ENCODE results near the gene IARS2. TPM values are rescaled to one million over a fixed set of nuclear protein-coding genes. Genes with fewer than 3 reads are reported as not detected.
"Not testable (repeated sequence)": the region's sequence is repeated elsewhere in the genome, so short reads cannot be mapped to it uniquely, and the experiment has no call there.

Gene IARS2
- total and polyA plus RNA-seq, 2 donors: 50.3 to 71.1 TPM

- no peak for DNase-seq (ENCODE audit: extremely low spot score)
- peaks cover 3% of the 10 kb centered on the region for H3K4me1 ChIP-seq (ENCODE audit: insufficient read depth)
- no peak overlapping the region for H3K4me3 ChIP-seq (ENCODE audit: low read depth, low read length)
- 80% methylated on average over 1 of the region's 1 CpG for WGBS
- no peak overlapping the region for H3K27ac ChIP-seq (ENCODE audit: low read depth)
- H3K36me3 ChIP-seq (ENCODE audit: insufficient read depth): no peaks in the 10 kb centered on the region
Observed at GRCh38 chr1:220164116-220164515, 70.2 kb downstream of the IARS2 start.

- H3K4me1 ChIP-seq (ENCODE audit: insufficient read depth): peaks cover 3% of the 10 kb centered on the region
- H3K36me3 ChIP-seq (ENCODE audit: insufficient read depth): no peaks in the 10 kb centered on the region
- H3K4me3 ChIP-seq (ENCODE audit: low read depth, low read length): no peak overlapping the region
- WGBS: 45% methylated on average over 2 of the region's 2 CpGs
- DNase-seq (ENCODE audit: extremely low spot score): no peak
- H3K27ac ChIP-seq (ENCODE audit: low read depth): no peak overlapping the region
Observed at GRCh38 chr1:220164517-220164916, 70.6 kb downstream of the IARS2 start.

- Histone ChIP-seq H3K27ac (ENCODE audit: low read depth) (no peak overlapping the region), H3K4me1 (ENCODE audit: insufficient read depth) (no peaks in the 10 kb centered on the region), H3K4me3 (ENCODE audit: low read depth, low read length) (no peak overlapping the region), H3K36me3 (ENCODE audit: insufficient read depth) (peaks cover 4% of the 10 kb centered on the region)
- 95% methylated on average over 4 of the region's 4 CpGs for WGBS
- DNase-seq (ENCODE audit: extremely low spot score): no peak
Observed at GRCh38 chr1:220166853-220167252, 72.9 kb downstream of the IARS2 start.

- H3K36me3 ChIP-seq (ENCODE audit: insufficient read depth): not testable (repeated sequence)
Observed at GRCh38 chr1:220169887-220170286, 76.0 kb downstream of the IARS2 start.

GRCh38 chr1:220170836-220171526 lies 77.0 kb downstream of the IARS2 start:
- Histone ChIP-seq H3K36me3 (ENCODE audit: insufficient read depth) (peaks cover 4% of the 10 kb centered on the region), H3K4me1 (ENCODE audit: insufficient read depth) (no peaks in the 10 kb centered on the region), H3K27ac (ENCODE audit: low read depth) (no peak overlapping the region), H3K4me3 (ENCODE audit: low read depth, low read length) (no peak overlapping the region)
- WGBS: 91% methylated on average over 1 of the region's 1 CpG
- no peak for DNase-seq (ENCODE audit: extremely low spot score)

More at GRCh38 chr1:220169887-220170286, 76.0 kb downstream of the IARS2 start:
- not testable (repeated sequence) for DNase-seq (ENCODE audit: extremely low spot score); H3K4me3 ChIP-seq (ENCODE audit: low read depth, low read length); H3K4me1 ChIP-seq (ENCODE audit: insufficient read depth); H3K27ac ChIP-seq (ENCODE audit: low read depth)
- 97% methylated on average over 4 of the region's 4 CpGs for WGBS

GRCh38 chr1:220176540-220176939 lies 82.6 kb downstream of the IARS2 start:
- H3K36me3 ChIP-seq (ENCODE audit: insufficient read depth): peaks cover 2% of the 10 kb centered on the region
- DNase-seq (ENCODE audit: extremely low spot score): no peak
- no peak overlapping the region for H3K27ac ChIP-seq (ENCODE audit: low read depth)
- WGBS: 100% methylated on average over 1 of the region's 1 CpG
- no peaks in the 10 kb centered on the region for H3K4me1 ChIP-seq (ENCODE audit: insufficient read depth)
- no peak overlapping the region for H3K4me3 ChIP-seq (ENCODE audit: low read depth, low read length)

- no peak overlapping the region for H3K27ac ChIP-seq (ENCODE audit: low read depth)
- no peak for DNase-seq (ENCODE audit: extremely low spot score)
- H3K4me3 ChIP-seq (ENCODE audit: low read depth, low read length): no peak overlapping the region
- no peaks in the 10 kb centered on the region for H3K4me1 ChIP-seq (ENCODE audit: insufficient read depth)
- peaks cover 2% of the 10 kb centered on the region for H3K36me3 ChIP-seq (ENCODE audit: insufficient read depth)
- WGBS: 76% methylated on average over 1 of the region's 1 CpG
Observed at GRCh38 chr1:220182111-220182510, 88.2 kb downstream of the IARS2 start.

- WGBS: 53% methylated on average over 2 of the region's 2 CpGs
- Histone ChIP-seq H3K27ac (ENCODE audit: low read depth) (no peak overlapping the region), H3K4me1 (ENCODE audit: insufficient read depth) (no peaks in the 10 kb centered on the region), H3K36me3 (ENCODE audit: insufficient read depth) (peaks cover 6% of the 10 kb centered on the region), H3K4me3 (ENCODE audit: low read depth, low read length) (no peak overlapping the region)
- DNase-seq (ENCODE audit: extremely low spot score): no peak
Observed at GRCh38 chr1:220182656-220183055, 88.7 kb downstream of the IARS2 start.

- H3K36me3 ChIP-seq (ENCODE audit: insufficient read depth): peaks cover 8% of the 10 kb centered on the region
- WGBS: 44% methylated on average over 1 of the region's 1 CpG
Observed at GRCh38 chr1:220184506-220184905, 90.6 kb downstream of the IARS2 start.

GRCh38 chr1:220186752-220187151 lies 92.8 kb downstream of the IARS2 start:
- H3K36me3 ChIP-seq (ENCODE audit: insufficient read depth): peaks cover 7% of the 10 kb centered on the region
- no peak overlapping the region for H3K27ac ChIP-seq (ENCODE audit: low read depth)
- no peaks in the 10 kb centered on the region for H3K4me1 ChIP-seq (ENCODE audit: insufficient read depth)
- WGBS: 95% methylated on average over 2 of the region's 2 CpGs
- no peak for DNase-seq (ENCODE audit: extremely low spot score)
- H3K4me3 ChIP-seq (ENCODE audit: low read depth, low read length): no peak overlapping the region

More at GRCh38 chr1:220184506-220184905, 90.6 kb downstream of the IARS2 start:
- DNase-seq (ENCODE audit: extremely low spot score): no peak
- no peaks in the 10 kb centered on the region for H3K4me1 ChIP-seq (ENCODE audit: insufficient read depth)
- H3K4me3 ChIP-seq (ENCODE audit: low read depth, low read length): no peak overlapping the region
- no peak overlapping the region for H3K27ac ChIP-seq (ENCODE audit: low read depth)

GRCh38 chr1:220188538-220188937 lies 94.6 kb downstream of the IARS2 start:
- Histone ChIP-seq H3K36me3 (ENCODE audit: insufficient read depth) (peaks cover 7% of the 10 kb centered on the region), H3K4me1 (ENCODE audit: insufficient read depth) (no peaks in the 10 kb centered on the region), H3K27ac (ENCODE audit: low read depth) (no peak overlapping the region), H3K4me3 (ENCODE audit: low read depth, low read length) (no peak overlapping the region)
- WGBS: 92% methylated on average over 2 of the region's 2 CpGs
- no peak for DNase-seq (ENCODE audit: extremely low spot score)

GRCh38 chr1:220189750-220190347 lies 95.9 kb downstream of the IARS2 start:
- Histone ChIP-seq H3K36me3 (ENCODE audit: insufficient read depth) (peaks cover 7% of the 10 kb centered on the region), H3K4me3 (ENCODE audit: low read depth, low read length) (no peak overlapping the region), H3K4me1 (ENCODE audit: insufficient read depth) (no peaks in the 10 kb centered on the region), H3K27ac (ENCODE audit: low read depth) (no peak overlapping the region)
- 99% methylated on average over 1 of the region's 1 CpG for WGBS
- DNase-seq (ENCODE audit: extremely low spot score): no peak

- H3K4me3 ChIP-seq (ENCODE audit: low read depth, low read length): no peak overlapping the region
- H3K4me1 ChIP-seq (ENCODE audit: insufficient read depth): no peaks in the 10 kb centered on the region
- no peak for DNase-seq (ENCODE audit: extremely low spot score)
- H3K27ac ChIP-seq (ENCODE audit: low read depth): no peak overlapping the region
- H3K36me3 ChIP-seq (ENCODE audit: insufficient read depth): no peaks in the 10 kb centered on the region
Observed at GRCh38 chr1:220195701-220196100, 101.8 kb downstream of the IARS2 start.

All from urinary bladder (tissue), 4 donors.